Tibial artery (tissue), 4 donors: ENCODE results near the gene AGRN.
A peak's percentile ranks its signal among the peaks of the same experiment; 100 is the strongest.

Experiments used
- DNase-seq, 2 donors: peaks; one replicate each; pipeline ENCODE4 v3.0.0-alpha.2; 2019
- H3K27ac ChIP-seq, 2 donors: fragments of 200-600 bp; sonication (generic) in 1 of 2; 1 replicate in 1 of 2; 2 replicates in 1 of 2; pipeline ENCODE4 v1.5.1; 2018 to 2019; ENCODE audit warnings: mild to moderate bottlenecking in 1 of 2
- H3K27me3 ChIP-seq, 2 donors: fragments of 200-600 bp; sonication (generic) in 1 of 2; one replicate each; pipeline versions ENCODE4 v1.5.1 to v1.6.0; 2016 to 2019
- H3K36me3 ChIP-seq, 3 donors: fragments of 200-600 bp; sonication (generic) in 2 of 3; one replicate each; pipeline ENCODE4 v1.5.1; 2016 to 2019; ENCODE audit warnings: mild to moderate bottlenecking in 2 of 3
- H3K4me1 ChIP-seq, 4 donors: fragments of 200-600 bp; sonication (generic) in 2 of 4; 1 replicate in 3 of 4; 2 replicates in 1 of 4; pipeline ENCODE4 v1.5.1; 2016 to 2019
- H3K4me3 ChIP-seq, 2 donors: fragments of 200-600 bp; sonication (generic) in 1 of 2; 1 replicate in 1 of 2; 2 replicates in 1 of 2; pipeline ENCODE4 v1.5.1; 2018 to 2019; ENCODE audit warnings: mild to moderate bottlenecking in 2 of 2
- H3K9me3 ChIP-seq, 3 donors: fragments of 200-600 bp; sonication (generic) in 1 of 3; one replicate each; pipeline ENCODE4 v1.5.1; 2016 to 2019
- intact Hi-C: fragments of 100-400 bp; cut with DNase I; formaldehyde crosslinking; loops from one replicate; pipeline ENCODE4 v1.15.0; 2023; ENCODE audit warnings: low total_unique reads
- TF ChIP-seq, protein P1 (sequence below), 2 experiments: fragments of 200-600 bp in 1 of 2; fragments of 450-650 bp in 1 of 2; IDR thresholded peaks; one replicate each; pipeline ENCODE4 v1.5.1; 2017 to 2019; ENCODE audit warnings: antibody characterized with exemption in 2 of 2, mild to moderate bottlenecking in 1 of 2, moderate library complexity in 1 of 2

AGRN gene

DNA sequence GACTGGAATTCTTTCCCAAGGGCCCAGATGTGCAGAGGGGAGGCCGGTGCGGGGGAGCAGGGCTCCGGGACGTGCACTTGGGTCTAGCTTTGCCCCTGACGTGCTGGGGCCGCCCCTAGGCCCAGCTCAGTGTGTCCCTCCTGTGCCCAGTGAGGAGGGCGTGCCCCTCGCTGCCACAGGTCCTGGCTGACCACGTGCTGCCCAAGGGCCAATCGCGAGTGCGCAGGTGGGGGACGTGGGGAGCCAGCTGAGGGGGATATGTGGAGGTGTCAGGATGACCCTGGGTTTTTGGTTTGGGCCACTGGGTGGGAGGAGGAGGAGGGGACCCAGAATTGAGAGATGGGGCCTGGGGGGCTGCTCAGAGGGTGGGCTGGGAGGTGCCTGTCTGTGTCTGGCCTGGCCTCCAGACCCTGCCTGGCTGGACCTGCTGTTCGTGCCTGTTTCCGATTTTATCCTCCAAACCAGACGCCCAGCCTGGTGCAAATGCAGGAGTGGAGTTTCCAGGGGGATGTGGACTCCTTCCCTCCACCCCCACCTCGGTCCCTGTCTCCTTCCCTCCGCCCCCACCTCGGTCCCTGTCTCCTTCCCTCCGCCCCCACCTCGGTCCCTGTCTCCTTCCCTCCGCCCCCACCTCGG lies 60.3 kb downstream of the AGRN start:
- Histone ChIP-seq H3K27ac (peak overlapping the region in 1 of 2 donors; percentile 1), H3K36me3 (peaks cover 0 to 32% (median 0%) of the 10 kb centered on the region in 3 donors), H3K27me3 (peaks cover 0 to 11% of the 10 kb centered on the region in 2 donors), H3K4me3 (peak overlapping the region; percentile 32 to 50), H3K9me3 (no peaks in the 10 kb centered on the region), H3K4me1 (peaks cover 0 to 13% (median 13%) of the 10 kb centered on the region in 4 donors)
- TF ChIP-seq, protein P1, sequence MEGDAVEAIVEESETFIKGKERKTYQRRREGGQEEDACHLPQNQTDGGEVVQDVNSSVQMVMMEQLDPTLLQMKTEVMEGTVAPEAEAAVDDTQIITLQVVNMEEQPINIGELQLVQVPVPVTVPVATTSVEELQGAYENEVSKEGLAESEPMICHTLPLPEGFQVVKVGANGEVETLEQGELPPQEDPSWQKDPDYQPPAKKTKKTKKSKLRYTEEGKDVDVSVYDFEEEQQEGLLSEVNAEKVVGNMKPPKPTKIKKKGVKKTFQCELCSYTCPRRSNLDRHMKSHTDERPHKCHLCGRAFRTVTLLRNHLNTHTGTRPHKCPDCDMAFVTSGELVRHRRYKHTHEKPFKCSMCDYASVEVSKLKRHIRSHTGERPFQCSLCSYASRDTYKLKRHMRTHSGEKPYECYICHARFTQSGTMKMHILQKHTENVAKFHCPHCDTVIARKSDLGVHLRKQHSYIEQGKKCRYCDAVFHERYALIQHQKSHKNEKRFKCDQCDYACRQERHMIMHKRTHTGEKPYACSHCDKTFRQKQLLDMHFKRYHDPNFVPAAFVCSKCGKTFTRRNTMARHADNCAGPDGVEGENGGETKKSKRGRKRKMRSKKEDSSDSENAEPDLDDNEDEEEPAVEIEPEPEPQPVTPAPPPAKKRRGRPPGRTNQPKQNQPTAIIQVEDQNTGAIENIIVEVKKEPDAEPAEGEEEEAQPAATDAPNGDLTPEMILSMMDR (IDR thresholded peaks at IDR 0.05) = no peak
- intact Hi-C loops = no loop called here
- DNase-seq = peak; percentile 26 to 74

DNA sequence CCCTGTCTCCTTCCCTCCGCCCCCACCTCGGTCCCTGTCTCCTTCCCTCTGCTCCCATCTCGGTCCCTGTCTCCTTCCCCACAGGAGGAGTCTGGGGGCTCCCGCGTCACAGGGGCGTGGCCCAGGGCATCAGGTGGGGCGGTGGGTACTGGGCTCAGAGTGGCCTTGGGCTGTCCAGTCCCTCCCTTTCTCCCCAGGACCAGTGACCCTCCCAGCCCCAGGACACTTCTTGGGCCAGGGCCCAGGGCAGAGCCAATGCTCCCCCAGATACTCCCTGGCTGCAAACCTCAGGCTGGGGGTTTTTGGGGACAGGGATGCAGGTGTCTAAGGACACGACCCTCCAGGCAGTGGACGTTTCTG lies 61.0 kb downstream of the AGRN start:
- no peak overlapping the region for H3K27ac ChIP-seq
- TF ChIP-seq, protein P1 (IDR thresholded peaks at IDR 0.05) = no peak
- peaks cover 0 to 13% (median 13%) of the 10 kb centered on the region in 4 donors for H3K4me1 ChIP-seq
- intact Hi-C loops = no loop called here
- H3K9me3 ChIP-seq = no peaks in the 10 kb centered on the region
- no peak overlapping the region for H3K4me3 ChIP-seq
- peak; percentile 18 to 59 for DNase-seq
- peaks cover 0 to 4% of the 10 kb centered on the region in 2 donors for H3K27me3 ChIP-seq
- H3K36me3 ChIP-seq = peaks cover 0 to 37% (median 0%) of the 10 kb centered on the region in 3 donors

DNA sequence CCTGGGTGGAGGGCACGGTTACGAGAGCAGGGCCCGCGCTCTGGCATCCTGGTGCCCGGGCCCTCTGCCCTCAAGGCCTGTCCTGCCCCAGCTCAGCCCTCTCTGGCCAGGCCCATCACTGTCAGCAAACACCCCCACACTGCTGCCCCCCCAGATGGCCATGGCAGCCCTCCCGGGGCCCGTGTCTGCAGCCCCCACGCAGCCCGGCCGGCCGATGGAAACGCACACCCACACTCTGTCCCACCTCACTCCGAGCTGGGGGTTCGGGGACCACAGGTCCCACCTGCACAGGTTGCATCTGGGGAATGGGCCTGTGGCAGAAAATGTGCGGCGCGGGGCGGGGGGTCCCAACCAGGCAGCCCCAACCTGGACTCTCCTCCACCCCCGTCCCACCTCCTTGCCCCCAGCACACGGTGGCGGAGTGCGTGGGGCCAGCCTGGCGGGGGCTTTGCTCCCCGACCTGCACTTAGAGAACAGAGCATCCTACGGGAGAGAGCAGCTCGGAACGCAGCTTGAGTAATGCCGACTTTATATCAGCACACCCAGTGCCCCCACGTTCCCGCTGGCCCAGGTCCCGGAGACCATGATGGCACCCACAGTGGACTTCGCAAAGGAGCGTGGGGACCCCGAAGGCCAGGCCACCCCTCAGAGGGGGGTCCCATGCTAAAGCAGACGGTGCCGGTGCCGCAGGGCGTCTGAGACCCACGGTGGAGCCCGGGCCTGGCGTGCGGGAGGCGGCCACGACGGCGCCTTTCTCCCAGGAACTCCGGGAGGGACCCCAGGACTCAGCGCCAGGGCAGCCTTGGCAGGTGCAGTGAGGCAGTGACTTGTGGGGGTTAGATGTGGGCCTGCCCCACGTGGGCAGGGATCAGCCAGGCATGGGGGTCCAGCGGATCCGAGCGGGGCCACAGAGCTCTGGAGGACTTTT lies 61.7 kb downstream of the AGRN start:
- intact Hi-C loops = no loop called here
- H3K27me3 ChIP-seq = peaks cover 0 to 3% of the 10 kb centered on the region in 2 donors
- no peaks in the 10 kb centered on the region for H3K9me3 ChIP-seq
- peaks cover 0 to 41% (median 0%) of the 10 kb centered on the region in 3 donors for H3K36me3 ChIP-seq
- no peak overlapping the region for H3K4me3 ChIP-seq
- TF ChIP-seq, protein P1 (IDR thresholded peaks at IDR 0.05) = no peak
- H3K4me1 ChIP-seq = peaks cover 0 to 13% (median 13%) of the 10 kb centered on the region in 4 donors
- peak; percentile 16 to 66 for DNase-seq
- no peak overlapping the region for H3K27ac ChIP-seq

DNA sequence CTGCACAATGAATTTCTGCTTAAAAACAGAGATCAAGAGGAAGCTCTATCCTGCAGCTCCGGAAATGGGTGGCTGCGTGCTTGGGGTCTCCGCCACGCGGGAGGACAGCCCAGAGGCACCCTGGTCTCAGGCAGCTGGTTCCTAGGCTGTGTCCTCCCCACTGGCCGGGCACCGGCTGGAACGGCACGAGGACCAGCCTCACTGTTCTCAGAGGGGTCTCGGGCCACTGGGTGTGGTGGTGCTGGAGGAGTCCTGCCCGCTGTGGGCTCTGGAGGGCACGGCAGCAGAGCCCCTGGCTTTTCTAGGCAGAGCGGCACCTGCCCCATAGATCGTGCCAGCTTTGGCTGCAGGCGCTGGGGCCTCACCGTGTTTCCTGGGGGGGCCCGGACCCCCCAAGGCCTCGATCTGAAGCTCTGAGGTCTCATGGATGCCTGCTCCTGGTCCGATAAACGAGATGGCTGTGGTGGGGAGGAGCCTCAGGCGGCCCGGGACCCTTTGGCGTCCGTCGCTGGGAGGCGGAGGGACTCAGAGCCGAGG lies 62.4 kb downstream of the AGRN start:
- intact Hi-C loops = no loop called here
- peak; percentile 7 to 63 for DNase-seq
- H3K36me3 ChIP-seq = peaks cover 0 to 48% (median 0%) of the 10 kb centered on the region in 3 donors
- TF ChIP-seq, protein P1 (IDR thresholded peaks at IDR 0.05) = no peak
- H3K4me3 ChIP-seq = no peak overlapping the region
- no peak overlapping the region for H3K27ac ChIP-seq
- H3K4me1 ChIP-seq = peaks cover 0 to 13% (median 13%) of the 10 kb centered on the region in 4 donors
- peaks cover 0 to 3% of the 10 kb centered on the region in 2 donors for H3K27me3 ChIP-seq
- H3K9me3 ChIP-seq = no peaks in the 10 kb centered on the region

DNA sequence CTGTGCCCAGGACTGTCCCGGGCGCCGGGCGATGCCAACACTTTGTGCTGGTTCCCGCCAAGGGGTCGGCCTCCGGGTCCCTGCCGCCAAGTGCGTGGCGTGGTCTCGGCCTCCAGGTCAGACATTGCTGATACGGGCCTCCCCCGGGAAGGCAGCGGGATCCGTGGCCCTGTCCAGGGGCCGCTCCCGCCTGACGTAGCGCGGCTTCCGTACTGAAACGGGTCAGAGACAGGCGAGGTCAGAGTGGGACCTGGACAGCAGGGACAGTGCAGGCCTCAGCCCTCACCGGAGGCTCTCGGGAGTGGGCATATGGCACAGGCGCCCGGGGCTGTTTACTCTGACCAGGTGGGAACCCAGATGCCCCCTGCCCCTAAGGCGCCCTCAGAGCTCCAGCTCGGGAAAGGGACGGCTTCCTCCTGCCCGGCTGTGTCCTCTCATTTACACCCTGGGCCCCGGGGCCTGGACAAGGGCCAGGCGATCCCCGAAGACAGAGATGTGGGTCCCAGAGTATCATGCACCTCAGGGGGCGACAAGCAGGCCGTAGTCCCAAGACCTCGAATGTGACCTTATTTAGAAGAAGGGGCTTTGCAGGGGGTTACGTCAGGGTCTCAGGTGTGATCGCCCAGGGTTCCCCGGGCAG lies 63.0 kb downstream of the AGRN start:
- Histone ChIP-seq H3K36me3 (peaks cover 0 to 49% (median 0%) of the 10 kb centered on the region in 3 donors), H3K9me3 (no peaks in the 10 kb centered on the region), H3K4me1 (peaks cover 0 to 13% (median 13%) of the 10 kb centered on the region in 4 donors), H3K27ac (no peak overlapping the region), H3K27me3 (peaks cover 0 to 3% of the 10 kb centered on the region in 2 donors), H3K4me3 (no peak overlapping the region)
- peak; percentile 17 to 65 for DNase-seq
- intact Hi-C loops = no loop called here
- TF ChIP-seq, protein P1 (IDR thresholded peaks at IDR 0.05) = no peak
